Astrocyte of the cerebellum (primary cell): ENCODE results near the gene MTRF1L.
"Not testable (repeated sequence)": the region's sequence is repeated elsewhere in the genome, so short reads cannot be mapped to it uniquely, and the experiment has no call there.

Source experiments
- DNase-seq: peaks from one replicate; pipeline ENCODE4 v3.0.0-alpha.2; 2011; ENCODE audit warnings: low read depth
- H3K4me3 ChIP-seq: 2 replicates; pipeline ENCODE4 v1.5.1; 2011; ENCODE audit warnings: mild to moderate bottlenecking, low read depth, low read length, moderate library complexity
- in situ Hi-C: cut with HindIII; loops from 2 replicates; pipeline ENCODE4 v1.10.0; 2017; ENCODE audit warnings: low sequenced_read_pairs
- TF ChIP-seq, protein P1 (sequence below): IDR thresholded peaks from 2 replicates; pipeline ENCODE4 v1.5.1; 2012; ENCODE audit warnings: low read length, low read depth, moderate library complexity, mild to moderate bottlenecking; ENCODE audit errors: missing control alignments

MTRF1L gene

DNA sequence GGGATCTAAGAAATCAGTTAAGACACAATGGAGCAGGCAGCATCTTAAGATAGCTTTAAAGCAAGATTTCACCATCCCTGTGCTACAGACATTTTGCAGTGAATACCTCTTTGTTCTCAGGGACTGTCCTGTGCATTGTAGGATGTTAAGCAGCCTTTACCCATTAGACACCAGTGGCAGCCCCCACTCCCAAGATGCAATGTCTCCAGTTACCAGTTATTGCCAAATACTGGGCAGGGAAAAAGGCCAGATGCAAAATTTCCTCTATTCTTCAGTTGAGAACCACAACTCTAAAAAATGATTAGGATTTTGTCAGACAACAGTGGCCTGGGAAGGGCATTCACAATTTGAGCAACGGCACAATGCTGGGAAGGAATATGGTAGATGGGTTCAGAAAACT lies 25.8 kb downstream of the MTRF1L start:
- in situ Hi-C loops = no loop called here
- no peak for DNase-seq
- no peak overlapping the region for H3K4me3 ChIP-seq
- TF ChIP-seq, protein P1, sequence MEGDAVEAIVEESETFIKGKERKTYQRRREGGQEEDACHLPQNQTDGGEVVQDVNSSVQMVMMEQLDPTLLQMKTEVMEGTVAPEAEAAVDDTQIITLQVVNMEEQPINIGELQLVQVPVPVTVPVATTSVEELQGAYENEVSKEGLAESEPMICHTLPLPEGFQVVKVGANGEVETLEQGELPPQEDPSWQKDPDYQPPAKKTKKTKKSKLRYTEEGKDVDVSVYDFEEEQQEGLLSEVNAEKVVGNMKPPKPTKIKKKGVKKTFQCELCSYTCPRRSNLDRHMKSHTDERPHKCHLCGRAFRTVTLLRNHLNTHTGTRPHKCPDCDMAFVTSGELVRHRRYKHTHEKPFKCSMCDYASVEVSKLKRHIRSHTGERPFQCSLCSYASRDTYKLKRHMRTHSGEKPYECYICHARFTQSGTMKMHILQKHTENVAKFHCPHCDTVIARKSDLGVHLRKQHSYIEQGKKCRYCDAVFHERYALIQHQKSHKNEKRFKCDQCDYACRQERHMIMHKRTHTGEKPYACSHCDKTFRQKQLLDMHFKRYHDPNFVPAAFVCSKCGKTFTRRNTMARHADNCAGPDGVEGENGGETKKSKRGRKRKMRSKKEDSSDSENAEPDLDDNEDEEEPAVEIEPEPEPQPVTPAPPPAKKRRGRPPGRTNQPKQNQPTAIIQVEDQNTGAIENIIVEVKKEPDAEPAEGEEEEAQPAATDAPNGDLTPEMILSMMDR = no peak

DNA sequence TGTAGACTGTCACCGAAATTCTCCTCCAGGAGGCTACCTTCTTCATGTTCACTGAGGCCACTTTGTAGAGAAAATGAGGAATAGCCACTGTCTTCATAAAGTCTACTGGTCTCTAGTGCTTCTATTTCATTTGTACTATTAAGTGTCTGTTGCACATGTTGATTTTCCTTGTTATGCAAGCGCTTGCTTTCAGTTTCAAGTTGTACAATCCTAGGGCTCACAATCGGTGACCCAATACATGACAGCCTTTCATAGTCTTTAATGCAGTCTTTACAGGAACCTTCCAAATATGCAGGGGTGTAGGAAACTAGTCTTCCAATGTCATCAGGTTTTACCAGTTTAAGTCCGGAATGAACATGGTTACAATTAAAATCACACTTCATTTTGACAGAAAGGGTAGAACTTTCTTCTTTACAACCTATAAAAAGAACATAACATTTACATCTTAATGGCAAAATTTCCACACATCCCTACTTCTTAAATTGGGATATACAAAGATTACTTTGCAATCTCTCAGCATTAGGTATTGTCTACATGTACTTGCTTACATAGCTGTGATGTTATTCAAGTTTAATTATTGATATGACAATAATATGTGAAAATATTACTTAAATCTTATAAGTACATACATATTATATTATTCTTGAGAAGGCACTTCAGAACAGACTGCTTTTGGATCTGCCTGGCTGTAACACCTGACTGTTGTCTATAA lies 27.1 kb downstream of the MTRF1L start:
- in situ Hi-C loops = no loop called here
- no peak for DNase-seq
- TF ChIP-seq, protein P1 = no peak
- H3K4me3 ChIP-seq = no peak overlapping the region

DNA sequence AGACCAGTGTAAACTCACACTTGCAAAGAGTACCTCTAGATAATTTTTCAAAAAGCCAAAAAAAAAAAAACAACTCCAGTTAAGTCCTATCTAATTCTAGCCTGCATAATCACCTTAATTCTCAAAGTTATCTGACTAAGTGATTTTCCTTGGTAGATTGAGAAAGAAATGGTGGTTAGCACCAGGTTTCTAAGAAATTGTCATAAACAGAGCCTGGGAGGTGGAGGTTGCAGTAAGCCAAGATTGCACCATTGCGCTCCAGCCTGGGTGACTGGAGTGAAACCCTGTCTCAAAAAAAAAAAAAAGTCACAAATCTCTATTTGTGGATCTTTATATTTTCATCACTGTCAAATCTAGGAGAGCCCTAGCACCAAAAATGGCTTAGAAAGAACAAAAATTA lies 28.6 kb downstream of the MTRF1L start:
- TF ChIP-seq, protein P1 = no peak
- no peak overlapping the region for H3K4me3 ChIP-seq
- DNase-seq = no peak
- in situ Hi-C loops = no loop called here

DNA sequence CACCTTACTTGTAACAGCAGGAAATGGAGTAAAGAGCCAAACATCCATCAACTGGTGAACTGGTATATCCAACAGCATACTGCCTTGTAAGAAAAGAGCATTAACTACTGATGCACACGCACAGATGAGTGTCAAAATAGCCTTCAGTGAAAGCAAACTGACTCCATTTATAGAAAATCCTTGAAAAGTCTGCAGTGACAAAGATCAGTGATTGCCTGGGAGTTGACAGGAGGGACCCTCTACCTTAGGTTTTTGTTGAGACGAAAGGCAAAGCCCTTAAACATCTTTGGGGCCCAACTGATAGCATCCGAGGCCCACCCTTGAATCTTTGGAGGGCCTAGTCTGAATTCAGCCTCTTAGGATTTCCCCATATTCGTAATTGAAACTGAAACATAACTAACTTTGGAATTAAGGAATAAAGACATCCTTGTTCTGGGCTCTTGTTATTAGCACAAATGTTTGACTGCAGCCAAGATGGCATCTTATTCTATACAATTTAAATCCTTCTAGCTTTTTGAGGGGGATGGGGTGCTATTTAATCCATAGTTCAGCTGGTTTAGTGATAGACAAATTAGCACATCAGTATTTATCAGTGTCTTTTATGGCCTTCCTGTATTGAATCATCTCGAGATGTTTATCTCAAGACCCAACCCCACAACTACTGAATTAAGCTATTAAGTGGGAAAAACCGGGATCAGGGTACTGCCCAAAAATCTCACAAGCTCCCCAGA lies 32.7 kb downstream of the MTRF1L start:
- no peak overlapping the region for H3K4me3 ChIP-seq
- no peak for DNase-seq
- TF ChIP-seq, protein P1 = no peak
- in situ Hi-C loops = no loop called here

DNA sequence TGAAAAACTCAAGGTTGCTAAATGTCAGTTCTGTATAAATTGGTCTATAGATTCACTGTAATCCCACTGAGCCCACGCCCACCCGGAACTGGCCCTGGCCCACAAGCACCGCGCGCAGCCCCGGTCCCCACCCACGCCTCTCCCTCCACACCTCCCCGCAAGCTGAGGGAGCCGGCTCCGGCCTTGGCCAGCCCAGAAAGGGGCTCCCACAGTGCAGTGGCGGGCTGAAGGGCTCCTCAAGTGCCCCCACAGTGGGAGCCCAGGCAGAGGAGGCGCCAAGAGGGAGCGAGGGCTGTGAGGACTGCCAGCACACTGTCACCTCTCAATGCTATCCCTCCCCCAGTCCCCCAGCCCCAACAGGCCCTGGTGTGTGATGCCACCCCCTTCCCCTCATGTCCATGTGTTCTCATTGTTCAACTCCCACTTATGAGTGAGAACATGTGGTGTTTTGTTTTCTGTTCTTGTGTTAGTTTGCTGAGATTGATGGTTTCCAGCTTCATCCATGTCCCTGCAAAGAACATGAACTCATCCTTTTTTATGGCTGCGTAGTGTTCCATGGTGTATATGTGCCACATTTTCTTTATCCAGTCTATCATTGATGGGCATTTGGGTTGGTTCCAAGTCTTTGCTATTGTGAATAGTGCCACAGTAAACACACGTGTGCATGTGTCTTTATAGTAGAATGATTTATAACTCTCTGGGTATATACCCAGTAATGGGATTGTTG lies 36.2 kb downstream of the MTRF1L start:
- H3K4me3 ChIP-seq, in situ Hi-C loops, DNase-seq: not testable (repeated sequence)

DNA sequence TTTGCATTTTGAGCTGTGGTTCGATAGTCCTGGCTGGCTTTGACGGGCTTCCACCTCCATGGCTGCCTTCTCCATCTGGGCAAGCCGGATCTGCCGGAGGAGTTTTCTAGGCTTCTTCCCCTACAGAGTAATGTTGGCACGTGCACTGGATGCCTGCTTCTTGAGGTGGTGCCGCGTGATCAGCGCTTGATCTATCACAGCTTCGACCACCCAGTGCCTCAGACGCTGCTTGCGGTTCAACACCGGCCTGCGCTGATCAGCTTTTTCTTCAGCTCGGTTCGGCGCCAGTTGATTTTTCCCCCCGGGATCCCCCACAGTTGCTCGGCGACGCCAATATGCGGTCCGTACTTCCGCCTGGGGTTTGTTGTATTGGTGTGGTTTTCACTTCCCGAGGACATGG lies 43.2 kb downstream of the MTRF1L start:
- in situ Hi-C loops = no loop called here
- H3K4me3 ChIP-seq = no peak overlapping the region

More for the DNA sequence above, 43.2 kb downstream of the MTRF1L start:
- TF ChIP-seq, protein P1 = no peak
- DNase-seq = no peak
